Uterus (tissue), 4 donors: Measurements from ENCODE around the gene NTNG1. TPM values are rescaled to one million over a fixed set of nuclear protein-coding genes. Genes with fewer than 3 reads are reported as not detected.

Experiments
- DNase-seq, 2 donors: peaks; one replicate each; pipeline ENCODE4 v3.0.0-alpha.2; 2019 to 2020
- H3K27ac ChIP-seq, 2 donors: fragments of 200-600 bp; sonication (generic); 1 replicate in 1 of 2; 2 replicates in 1 of 2; pipeline ENCODE4 v1.5.1; 2016 to 2018
- H3K27me3 ChIP-seq, 2 donors: fragments of 200-600 bp; sonication (generic); one replicate each; pipeline ENCODE4 v1.5.1; 2018 to 2019; ENCODE audit warnings: control low read depth in 1 of 2
- H3K36me3 ChIP-seq, 2 donors: fragments of 200-600 bp; sonication (generic); one replicate each; pipeline ENCODE4 v1.5.1; 2019; ENCODE audit warnings: control low read depth in 1 of 2
- H3K4me1 ChIP-seq, 2 donors: fragments of 200-600 bp; sonication (generic); one replicate each; pipeline ENCODE4 v1.5.1; 2018 to 2019; ENCODE audit warnings: control low read depth in 1 of 2
- H3K4me3 ChIP-seq, 2 donors: fragments of 200-600 bp; sonication (generic); 1 replicate in 1 of 2; 2 replicates in 1 of 2; pipeline ENCODE4 v1.5.1; 2018 to 2019; ENCODE audit warnings: mild to moderate bottlenecking in 1 of 2
- H3K9me3 ChIP-seq, 2 donors: fragments of 200-600 bp; sonication (generic); one replicate each; pipeline ENCODE4 v1.5.1; 2019; ENCODE audit warnings: control low read depth in 1 of 2
- CTCF ChIP-seq, 4 experiments: fragments of 200-600 bp in 2 of 4; fragments of 450-650 bp in 2 of 4; sonication (generic) in 2 of 4; IDR thresholded peaks; one replicate each; pipeline ENCODE4 v1.5.1; 2016 to 2019; ENCODE audit warnings: antibody characterized with exemption in 4 of 4, mild to moderate bottlenecking in 2 of 4, moderate library complexity in 1 of 4
- POLR2A ChIP-seq, 2 donors: fragments of 450-650 bp; IDR thresholded peaks; one replicate each; pipeline ENCODE4 v1.6.1; 2016; ENCODE audit warnings: antibody characterized with exemption in 2 of 2, mild to moderate bottlenecking in 1 of 2, moderate library complexity in 1 of 2
- intact Hi-C: fragments of 100-400 bp; cut with DNase I; formaldehyde crosslinking; loops from one replicate; pipeline ENCODE4 v1.15.1; 2023; ENCODE audit warnings: low total_unique reads
- total RNA-seq, 4 donors: library from RNA; depleted of rRNA in 3 of 4; stranded (reverse); fragments of >200 nt in 3 of 4; gene quantifications; one replicate each; pipeline versions ENCODE4 v1.1.0 to v1.2.4, GENCODE V29; 2014 to 2023
- donor health status: DM: yes; HTN: yes; CAD: no.

Gene NTNG1
- total RNA-seq, 4 donors from 2014 or later: 1.2 to 11.9 TPM; not detected in 2

- no peaks in the 10 kb centered on the region for H3K9me3 ChIP-seq
- H3K4me1 ChIP-seq: no peaks in the 10 kb centered on the region
- intact Hi-C loops: no loop called here
- DNase-seq: no peak
- TF ChIP-seq CTCF (IDR thresholded peaks at IDR 0.05) (no peak), POLR2A (IDR thresholded peaks at IDR 0.05) (no peak)
- H3K27ac ChIP-seq: no peak overlapping the region
- no peaks in the 10 kb centered on the region for H3K27me3 ChIP-seq
- no peaks in the 10 kb centered on the region for H3K36me3 ChIP-seq
- H3K4me3 ChIP-seq: no peak overlapping the region
Observed at GRCh38 chr1:107123741-107124140, 17.1 kb upstream of the NTNG1 start.

- H3K9me3 ChIP-seq: no peaks in the 10 kb centered on the region
- TF ChIP-seq POLR2A (IDR thresholded peaks at IDR 0.05) (no peak), CTCF (IDR thresholded peaks at IDR 0.05) (no peak)
- intact Hi-C loops: no loop called here
- no peak overlapping the region for H3K4me3 ChIP-seq
- H3K4me1 ChIP-seq: no peaks in the 10 kb centered on the region
- DNase-seq: no peak
- no peak overlapping the region for H3K27ac ChIP-seq
- no peaks in the 10 kb centered on the region for H3K27me3 ChIP-seq
- H3K36me3 ChIP-seq: no peaks in the 10 kb centered on the region
Observed at GRCh38 chr1:107124694-107125093, 16.1 kb upstream of the NTNG1 start.

- intact Hi-C loops: no loop called here
- Histone ChIP-seq H3K27me3 (no peaks in the 10 kb centered on the region), H3K9me3 (no peaks in the 10 kb centered on the region), H3K36me3 (no peaks in the 10 kb centered on the region), H3K4me1 (no peaks in the 10 kb centered on the region), H3K27ac (no peak overlapping the region), H3K4me3 (no peak overlapping the region)
- no peak for TF ChIP-seq CTCF (IDR thresholded peaks at IDR 0.05)
- no peak for TF ChIP-seq POLR2A (IDR thresholded peaks at IDR 0.05)
- no peak for DNase-seq
Observed at GRCh38 chr1:107132195-107132594, 8.6 kb upstream of the NTNG1 start.

GRCh38 chr1:107132780-107133179, 8.1 kb upstream of the NTNG1 start:
- intact Hi-C loops: no loop called here
- Histone ChIP-seq H3K27ac (no peak overlapping the region), H3K27me3 (no peaks in the 10 kb centered on the region), H3K4me3 (no peak overlapping the region), H3K4me1 (no peaks in the 10 kb centered on the region), H3K36me3 (no peaks in the 10 kb centered on the region), H3K9me3 (no peaks in the 10 kb centered on the region)
- TF ChIP-seq POLR2A (IDR thresholded peaks at IDR 0.05): no peak
- no peak for TF ChIP-seq CTCF (IDR thresholded peaks at IDR 0.05)
- DNase-seq: no peak

- DNase-seq: no peak
- TF ChIP-seq POLR2A (IDR thresholded peaks at IDR 0.05) (no peak), CTCF (IDR thresholded peaks at IDR 0.05) (no peak)
- intact Hi-C loops: no loop called here
- Histone ChIP-seq H3K4me3 (no peak overlapping the region), H3K9me3 (no peaks in the 10 kb centered on the region), H3K4me1 (no peaks in the 10 kb centered on the region), H3K36me3 (no peaks in the 10 kb centered on the region), H3K27me3 (no peaks in the 10 kb centered on the region), H3K27ac (no peak overlapping the region)
Observed at GRCh38 chr1:107135463-107135862, 5.4 kb upstream of the NTNG1 start.
